Measurements from ENCODE around the gene RNU5D-1.

Gene RNU5D-1

DNA sequence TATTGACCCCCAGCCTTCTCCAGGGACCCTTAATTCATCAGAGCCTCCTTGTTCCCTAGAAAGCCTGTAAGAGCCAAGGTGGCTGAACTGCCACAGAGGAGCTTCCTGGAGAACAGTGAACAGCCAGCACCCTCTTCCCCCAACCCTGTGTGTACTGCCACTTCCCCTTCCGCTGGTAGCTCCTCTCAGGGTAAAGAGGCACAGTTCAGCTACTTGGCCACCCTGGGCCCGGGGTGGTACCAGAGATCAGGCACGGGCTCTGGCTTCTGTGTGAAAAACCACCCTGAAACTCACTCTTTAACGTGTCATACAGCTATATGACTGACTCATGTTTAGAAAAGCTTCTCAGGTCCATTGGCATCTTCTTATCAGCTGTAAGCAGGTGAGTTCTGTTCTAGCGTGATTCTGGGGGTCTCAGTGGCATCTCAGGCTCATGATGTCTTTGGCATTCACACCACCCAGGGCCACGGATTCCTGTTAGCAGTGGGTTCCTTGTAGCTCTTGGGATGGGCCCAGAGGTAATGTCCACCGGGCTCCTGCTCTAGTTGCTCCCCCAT lies 34.1 kb downstream of the RNU5D-1 start:
- DNase-seq = no peak

DNA sequence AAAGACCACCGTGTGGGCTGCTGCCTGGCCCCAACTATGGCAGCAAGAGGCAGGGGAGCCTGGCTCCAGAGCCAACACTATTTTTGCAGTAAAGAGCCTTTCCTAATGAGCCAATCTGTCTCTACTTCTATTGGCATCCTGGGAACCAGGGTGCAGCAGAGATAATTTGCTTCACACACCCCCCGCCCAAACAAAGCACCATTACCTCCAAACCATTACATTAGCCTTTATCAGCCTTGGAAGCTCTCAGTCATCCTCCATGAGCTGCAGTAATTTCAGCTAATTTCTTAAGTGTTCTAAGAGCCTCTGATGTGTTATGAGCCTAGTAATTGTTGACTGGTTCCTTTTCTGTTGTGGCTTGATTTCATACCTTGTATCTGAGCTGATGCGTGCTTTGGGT lies 34.9 kb downstream of the RNU5D-1 start:
- DNase-seq = no peak

- DNase-seq = no peak
Observed at GRCh38 chr1:44695671-44696070, 35.3 kb downstream of the RNU5D-1 start.

- DNase-seq = no peak
Observed at GRCh38 chr1:44694863-44695478, 36.0 kb downstream of the RNU5D-1 start.

- DNase-seq = no peak
Observed at GRCh38 chr1:44693900-44694299, 37.1 kb downstream of the RNU5D-1 start.

DNA sequence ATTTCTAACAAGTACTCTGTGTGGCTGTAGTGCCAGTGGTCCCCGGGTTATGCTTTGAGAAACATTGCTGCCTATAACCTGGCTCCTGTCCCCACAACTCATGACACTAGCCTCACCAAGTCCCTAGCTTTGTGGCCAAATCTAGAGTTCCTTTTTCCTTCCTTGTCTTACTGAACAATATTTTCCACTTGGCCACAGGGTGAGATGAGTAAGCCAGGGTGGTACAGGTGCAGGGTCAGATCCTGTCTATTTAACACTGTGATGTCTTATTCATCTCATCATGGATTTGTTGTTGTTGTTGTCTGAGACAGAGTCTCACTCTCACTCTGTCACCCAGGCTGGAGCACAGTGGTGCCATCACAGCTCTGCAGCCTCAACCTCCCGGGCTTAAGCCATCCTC lies 37.8 kb downstream of the RNU5D-1 start:
- DNase-seq = no peak

DNA sequence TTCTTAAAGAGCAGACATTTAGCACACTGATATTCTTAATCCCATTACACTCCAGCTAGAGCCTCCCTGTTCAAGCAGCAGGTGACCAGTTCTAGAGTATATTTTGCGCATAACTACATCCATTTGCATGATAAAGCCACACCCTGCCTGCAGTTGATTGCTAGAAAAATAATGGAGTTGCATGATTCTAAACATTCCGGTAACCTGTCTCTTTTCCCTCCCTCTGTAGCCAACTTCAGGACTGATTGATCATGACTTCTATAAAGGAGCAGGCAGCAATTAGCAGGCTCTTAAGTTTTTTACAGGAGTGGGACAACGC lies 41.6 kb downstream of the RNU5D-1 start:
- DNase-seq = no peak

DNA sequence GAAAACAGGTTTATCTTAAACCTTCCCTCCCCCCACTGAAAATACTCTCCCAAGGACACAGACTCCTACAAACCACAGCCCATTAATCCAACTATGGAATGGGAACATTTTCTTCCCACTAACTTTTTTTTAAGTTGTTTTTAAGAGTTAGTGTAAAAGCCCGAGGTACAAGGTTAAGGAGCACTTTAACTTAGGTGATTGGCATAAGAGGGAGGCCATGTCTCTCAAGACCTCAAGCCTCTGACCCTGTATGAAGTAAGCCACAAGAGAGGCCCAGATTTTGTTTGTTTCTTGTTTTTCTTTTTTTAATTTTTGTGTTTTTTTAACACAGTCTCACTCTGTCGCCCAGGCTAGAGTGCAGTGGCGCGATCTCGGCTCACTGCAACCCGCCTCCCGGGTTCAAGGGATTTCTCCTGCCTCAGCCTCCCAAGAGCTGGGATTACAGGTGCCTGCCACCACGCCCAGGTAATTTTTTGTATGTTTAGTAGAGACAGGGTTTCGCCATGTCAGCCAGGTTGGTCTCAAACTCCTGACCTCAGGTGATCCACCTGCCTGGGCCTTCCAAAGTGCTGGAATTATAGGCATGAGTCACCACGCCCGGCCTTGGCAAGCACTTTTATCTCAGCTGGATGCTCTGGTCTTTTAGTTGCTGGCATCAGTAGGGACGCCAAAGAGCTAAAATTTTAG lies 42.1 kb downstream of the RNU5D-1 start:
- no peak for DNase-seq

GRCh38 chr1:44685881-44686280 lies 45.1 kb downstream of the RNU5D-1 start:
- DNase-seq = no peak

DNA sequence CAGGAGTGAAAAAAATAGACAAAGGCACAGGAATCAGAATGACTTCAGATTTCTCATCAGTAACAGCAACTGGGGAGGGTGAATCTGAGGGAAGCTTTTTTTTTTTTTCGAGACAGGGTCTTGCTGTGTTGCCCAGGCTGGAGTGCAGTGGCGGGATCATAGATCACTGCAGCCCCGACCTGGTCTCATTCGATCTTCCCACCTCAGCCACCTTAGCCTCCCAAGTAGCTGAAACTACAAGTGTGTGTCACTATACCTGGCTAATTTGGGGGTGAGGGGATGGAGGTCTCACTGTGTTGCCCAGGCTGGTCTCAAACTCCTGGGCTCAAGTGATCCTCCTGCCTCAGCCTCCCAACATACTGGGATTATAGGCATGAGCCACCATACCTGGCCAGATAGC lies 45.8 kb downstream of the RNU5D-1 start:
- no peak for DNase-seq

GRCh38 chr1:44684525-44684924 lies 46.4 kb downstream of the RNU5D-1 start:
- DNase-seq = no peak

- no peak for DNase-seq
Observed at GRCh38 chr1:44682883-44683265, 48.1 kb downstream of the RNU5D-1 start.

GRCh38 chr1:44681905-44682882 lies 48.8 kb downstream of the RNU5D-1 start:
- DNase-seq = no peak

Measured in NCI-H446 treated with DMSO at 0.1 percent for 48 hours (cell line).